Measurements from ENCODE around the gene CMTM2. TPM values are rescaled to one million over a fixed set of nuclear protein-coding genes. Genes with fewer than 3 reads are reported as not detected.
"Not testable (repeated sequence)": the region's sequence is repeated elsewhere in the genome, so short reads cannot be mapped to it uniquely, and the experiment has no call there.

Gene CMTM2
- total RNA-seq, 2 donors from 2014 or later: 0.70 TPM; not detected in 1

- no peaks in the 10 kb centered on the region for H3K9me3 ChIP-seq (ENCODE audit: control insufficient read depth, low read length, poor library complexity, severe bottlenecking)
Measured at GRCh38 chr16:66610111-66610820, 31.0 kb downstream of the CMTM2 start.

GRCh38 chr16:66611911-66612310 lies 32.6 kb downstream of the CMTM2 start:
- H3K27ac Mint-ChIP-seq; DNase-seq; H3K27me3 Mint-ChIP-seq; H3K36me3 Mint-ChIP-seq (ENCODE audit: low read depth); H3K9me3 ChIP-seq (ENCODE audit: control insufficient read depth, low read length, poor library complexity, severe bottlenecking); ATAC-seq; H3K4me1 Mint-ChIP-seq; H3K4me3 Mint-ChIP-seq: not testable (repeated sequence)

More at GRCh38 chr16:66610111-66610820, 31.0 kb downstream of the CMTM2 start:
- Mint-ChIP-seq H3K4me3 (no peak overlapping the region), H3K27ac (no peak overlapping the region), H3K27me3 (no peaks in the 10 kb centered on the region), H3K36me3 (ENCODE audit: low read depth) (peaks cover 2% of the 10 kb centered on the region), H3K4me1 (peaks cover 12% of the 10 kb centered on the region)
- DNase-seq (no peak), ATAC-seq (no peak)

- no peak for DNase-seq
Measured at GRCh38 chr16:66612422-66612821, 33.2 kb downstream of the CMTM2 start.

GRCh38 chr16:66614161-66614802 lies 35.0 kb downstream of the CMTM2 start:
- no peak overlapping the region for H3K4me3 Mint-ChIP-seq

More at GRCh38 chr16:66612422-66612821, 33.2 kb downstream of the CMTM2 start:
- Mint-ChIP-seq H3K27me3 (no peaks in the 10 kb centered on the region), H3K4me3 (no peak overlapping the region), H3K27ac (no peak overlapping the region), H3K36me3 (ENCODE audit: low read depth) (peaks cover 2% of the 10 kb centered on the region), H3K4me1 (peaks cover 6% of the 10 kb centered on the region)
- ATAC-seq: no peak
- no peaks in the 10 kb centered on the region for H3K9me3 ChIP-seq (ENCODE audit: control insufficient read depth, low read length, poor library complexity, severe bottlenecking)

GRCh38 chr16:66616169-66616568 lies 36.9 kb downstream of the CMTM2 start:
- Mint-ChIP-seq H3K4me1 (peaks cover 3% of the 10 kb centered on the region), H3K27me3 (no peaks in the 10 kb centered on the region), H3K27ac (no peak overlapping the region), H3K4me3 (no peak overlapping the region), H3K36me3 (ENCODE audit: low read depth) (no peaks in the 10 kb centered on the region)
- DNase-seq: no peak
- no peak for ATAC-seq
- H3K9me3 ChIP-seq (ENCODE audit: control insufficient read depth, low read length, poor library complexity, severe bottlenecking): no peaks in the 10 kb centered on the region

More at GRCh38 chr16:66614161-66614802, 35.0 kb downstream of the CMTM2 start:
- Mint-ChIP-seq H3K4me1 (no peaks in the 10 kb centered on the region), H3K27ac (no peak overlapping the region), H3K27me3 (no peaks in the 10 kb centered on the region), H3K36me3 (ENCODE audit: low read depth) (peaks cover 2% of the 10 kb centered on the region)
- ATAC-seq (no peak), DNase-seq (no peak)
- no peaks in the 10 kb centered on the region for H3K9me3 ChIP-seq (ENCODE audit: control insufficient read depth, low read length, poor library complexity, severe bottlenecking)

GRCh38 chr16:66616592-66616991 lies 37.3 kb downstream of the CMTM2 start:
- Mint-ChIP-seq H3K4me1 (peaks cover 3% of the 10 kb centered on the region), H3K4me3 (no peak overlapping the region), H3K36me3 (ENCODE audit: low read depth) (no peaks in the 10 kb centered on the region), H3K27me3 (no peaks in the 10 kb centered on the region), H3K27ac (no peak overlapping the region)
- no peaks in the 10 kb centered on the region for H3K9me3 ChIP-seq (ENCODE audit: control insufficient read depth, low read length, poor library complexity, severe bottlenecking)
- DNase-seq: no peak
- ATAC-seq: no peak

- ATAC-seq (no peak), DNase-seq (no peak)
- peaks cover 3% of the 10 kb centered on the region for H3K4me1 Mint-ChIP-seq
- no peak overlapping the region for H3K27ac Mint-ChIP-seq
- H3K27me3 Mint-ChIP-seq: no peaks in the 10 kb centered on the region
- no peaks in the 10 kb centered on the region for H3K9me3 ChIP-seq (ENCODE audit: control insufficient read depth, low read length, poor library complexity, severe bottlenecking)
- no peaks in the 10 kb centered on the region for H3K36me3 Mint-ChIP-seq (ENCODE audit: low read depth)
- H3K4me3 Mint-ChIP-seq: no peak overlapping the region
Measured at GRCh38 chr16:66617010-66617434, 37.8 kb downstream of the CMTM2 start.

- DNase-seq (no peak), ATAC-seq (no peak)
- Mint-ChIP-seq H3K36me3 (ENCODE audit: low read depth) (no peaks in the 10 kb centered on the region), H3K27me3 (no peaks in the 10 kb centered on the region), H3K4me1 (peaks cover 3% of the 10 kb centered on the region), H3K4me3 (no peak overlapping the region), H3K27ac (no peak overlapping the region)
- H3K9me3 ChIP-seq (ENCODE audit: control insufficient read depth, low read length, poor library complexity, severe bottlenecking): no peaks in the 10 kb centered on the region
Measured at GRCh38 chr16:66617728-66618127, 38.5 kb downstream of the CMTM2 start.

GRCh38 chr16:66618588-66619375 lies 39.5 kb downstream of the CMTM2 start:
- Mint-ChIP-seq H3K4me1 (peaks cover 5% of the 10 kb centered on the region), H3K27me3 (no peaks in the 10 kb centered on the region), H3K4me3 (no peak overlapping the region), H3K27ac (no peak overlapping the region), H3K36me3 (ENCODE audit: low read depth) (no peaks in the 10 kb centered on the region)
- no peaks in the 10 kb centered on the region for H3K9me3 ChIP-seq (ENCODE audit: control insufficient read depth, low read length, poor library complexity, severe bottlenecking)
- no peak for ATAC-seq
- DNase-seq: no peak

- no peaks in the 10 kb centered on the region for H3K27me3 Mint-ChIP-seq
- H3K4me1 Mint-ChIP-seq: peaks cover 5% of the 10 kb centered on the region
Measured at GRCh38 chr16:66619534-66620428, 40.5 kb downstream of the CMTM2 start.

GRCh38 chr16:66620429-66620795 lies 41.1 kb downstream of the CMTM2 start:
- H3K9me3 ChIP-seq (ENCODE audit: control insufficient read depth, low read length, poor library complexity, severe bottlenecking): no peaks in the 10 kb centered on the region
- Mint-ChIP-seq H3K36me3 (ENCODE audit: low read depth) (no peaks in the 10 kb centered on the region), H3K4me1 (peaks cover 5% of the 10 kb centered on the region), H3K27me3 (no peaks in the 10 kb centered on the region), H3K27ac (no peak overlapping the region), H3K4me3 (no peak overlapping the region)
- no peak for DNase-seq
- ATAC-seq: no peak

More at GRCh38 chr16:66619534-66620428, 40.5 kb downstream of the CMTM2 start:
- Mint-ChIP-seq H3K27ac (no peak overlapping the region), H3K36me3 (ENCODE audit: low read depth) (no peaks in the 10 kb centered on the region), H3K4me3 (no peak overlapping the region)
- DNase-seq (no peak), ATAC-seq (no peak)
- H3K9me3 ChIP-seq (ENCODE audit: control insufficient read depth, low read length, poor library complexity, severe bottlenecking): no peaks in the 10 kb centered on the region

- no peaks in the 10 kb centered on the region for H3K27me3 Mint-ChIP-seq
- no peaks in the 10 kb centered on the region for H3K9me3 ChIP-seq (ENCODE audit: control insufficient read depth, low read length, poor library complexity, severe bottlenecking)
- no peak overlapping the region for H3K4me3 Mint-ChIP-seq
- no peak overlapping the region for H3K27ac Mint-ChIP-seq
- H3K36me3 Mint-ChIP-seq (ENCODE audit: low read depth): no peaks in the 10 kb centered on the region
- H3K4me1 Mint-ChIP-seq: peaks cover 5% of the 10 kb centered on the region
- DNase-seq (no peak), ATAC-seq (no peak)
Measured at GRCh38 chr16:66621973-66622372, 42.7 kb downstream of the CMTM2 start.
